Subcutaneous adipose tissue (tissue), 4 donors: ENCODE measurements around the gene HTR7. TPM values are rescaled to one million over a fixed set of nuclear protein-coding genes. Genes with fewer than 3 reads are reported as not detected.

ENCODE experiments used
- CTCF ChIP-seq: fragments of 450-650 bp; IDR thresholded peaks from one replicate; pipeline ENCODE4 v1.5.1; 2016; ENCODE audit warnings: low read depth, mild to moderate bottlenecking, control low read depth, antibody characterized with exemption, moderate library complexity
- total RNA-seq, 4 donors: library from RNA; depleted of rRNA; stranded (reverse); fragments of >200 nt; gene quantifications; one replicate each; pipeline ENCODE4 v1.1.0, GENCODE V29; 2016

HTR7 gene
- total RNA-seq, 4 donors from 2014 or later, result 0.65 to 2.9 (median 1.0) TPM

GRCh38 chr10:90816466-90816865 is 41.4 kb downstream of the HTR7 start:
- no peak for TF ChIP-seq CTCF

GRCh38 chr10:90813594-90814365 is 44.1 kb downstream of the HTR7 start:
- TF ChIP-seq CTCF, result no peak

- no peak for TF ChIP-seq CTCF
These were observed 51.2 kb downstream of the HTR7 start for GRCh38 chr10:90806677-90807076.

GRCh38 chr10:90805206-90805605 is 52.6 kb downstream of the HTR7 start:
- no peak for TF ChIP-seq CTCF

DNA sequence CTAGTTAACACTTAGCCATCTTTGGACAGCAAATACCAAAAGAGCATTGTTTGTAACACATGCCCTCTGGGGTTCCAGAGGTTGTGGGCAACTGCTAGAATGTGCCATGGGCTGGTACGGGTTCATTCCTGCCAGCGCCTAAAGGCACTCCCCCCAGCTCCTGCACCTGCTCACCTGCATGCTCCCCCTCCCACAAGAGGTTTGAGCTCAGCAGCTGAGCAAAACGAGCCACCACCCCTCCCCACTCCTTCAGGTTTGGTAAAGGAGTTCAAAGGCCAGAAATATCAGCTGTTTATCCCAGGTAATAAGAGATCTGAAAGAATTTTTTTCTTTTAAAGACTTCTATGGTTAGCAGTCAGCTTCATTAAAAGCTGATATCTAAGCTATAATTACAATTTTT is 53.5 kb downstream of the HTR7 start:
- TF ChIP-seq CTCF, result no peak

GRCh38 chr10:90801608-90802007 is 56.2 kb downstream of the HTR7 start:
- TF ChIP-seq CTCF, result no peak

- no peak for TF ChIP-seq CTCF
These were observed 57.5 kb downstream of the HTR7 start for GRCh38 chr10:90800232-90800796.
